Endothelial cell of umbilical vein (primary cell): ENCODE data around the gene CNDP2. TPM values are rescaled to one million over a fixed set of nuclear protein-coding genes. Genes with fewer than 3 reads are reported as not detected.

ENCODE experiments used
- BruUV-seq: library from RNA; stranded (reverse); fragments of 400-500 nt; replicated peaks from 2 replicates; lab custom pipeline; 2021; lab: Mats Ljungman, UMichigan
- CTCF ChIA-PET: fragments of 300-600, 350-600 bp; sonication (Branson Sonifier 250); formaldehyde crosslinking; loops from one replicate; lab custom pipeline; 2021; ENCODE audit warnings: antibody characterized with exemption, inconsistent platforms; lab: Charles Lee
- POLR2A ChIA-PET: fragments of 300-600, 350-600 bp; sonication (Branson Sonifier 250); formaldehyde crosslinking; loops from one replicate; lab custom pipeline; 2021; ENCODE audit warnings: antibody characterized with exemption, inconsistent platforms; lab: Charles Lee
- DNase-seq: peaks from one replicate; pipeline ENCODE4 v3.0.0-alpha.2; 2011; ENCODE audit warnings: low read depth, low spot score
- FAIRE-seq: peaks from 2 replicates; lab custom pipeline; 2011; peaks lifted over from hg19 to GRCh38; lab: Jason Lieb, UNC
- H2AFZ ChIP-seq: 2 replicates; pipeline ENCODE4 v1.6.0; 2012; ENCODE audit warnings: low read depth, low read length, control low read depth, inconsistent platforms
- H3K27ac ChIP-seq: 2 replicates; pipeline ENCODE4 v1.5.1; 2011; ENCODE audit warnings: low read depth, mild to moderate bottlenecking, control low read depth, low read length, moderate library complexity; ENCODE audit not compliant: insufficient read depth
- H3K27me3 ChIP-seq, 2 experiments: 2 replicates each; pipeline versions ENCODE4 v1.6.0 to v1.6.1; 2011; ENCODE audit warnings: low read length in 2 of 2, mixed read lengths in 1 of 2; ENCODE audit not compliant: control insufficient read depth in 2 of 2, insufficient read depth in 2 of 2
- H3K36me3 ChIP-seq, 2 experiments: 2 replicates in 1 of 2; 3 replicates in 1 of 2; pipeline ENCODE4 v1.5.1; 2011; ENCODE audit warnings: low read length in 2 of 2, mild to moderate bottlenecking in 1 of 2, moderate library complexity in 1 of 2; ENCODE audit not compliant: control insufficient read depth in 2 of 2, insufficient read depth in 2 of 2; ENCODE audit errors: extremely low read depth in 1 of 2
- H3K4me1 ChIP-seq: 3 replicates; pipeline ENCODE4 v1.5.1; 2011; ENCODE audit warnings: mild to moderate bottlenecking, low read length; ENCODE audit not compliant: control insufficient read depth, insufficient read depth; ENCODE audit errors: extremely low read depth
- H3K4me2 ChIP-seq: 2 replicates; pipeline ENCODE4 v1.6.1; 2011; ENCODE audit warnings: low read length, control low read depth, mixed read lengths; ENCODE audit not compliant: insufficient read depth
- H3K4me3 ChIP-seq, 3 experiments: fragments of 200-600 bp in 1 of 3; sonication (generic), shearing (Covaris generic) in 1 of 3; replicated peaks in 1 of 3; 2 replicates each; pipeline ENCODE4 v1.5.1; 2011 to 2016; ENCODE audit warnings: control low read depth in 3 of 3, low read length in 3 of 3, mild to moderate bottlenecking in 2 of 3, inconsistent platforms in 1 of 3, low read depth in 1 of 3, moderate library complexity in 1 of 3; ENCODE audit not compliant: insufficient read depth in 1 of 3
- H3K79me2 ChIP-seq: 2 replicates; pipeline ENCODE4 v1.6.0; 2012; ENCODE audit warnings: low read length, inconsistent platforms; ENCODE audit not compliant: control insufficient read depth, insufficient read depth
- H3K9ac ChIP-seq: replicated peaks from 2 replicates; pipeline ENCODE3; 2011; ENCODE audit warnings: low read length, control low read depth; ENCODE audit not compliant: insufficient read depth; ENCODE audit errors: extremely low read depth
- H3K9me1 ChIP-seq: replicated peaks from 3 replicates; pipeline ENCODE4 v1.6.0; 2011; ENCODE audit warnings: mild to moderate bottlenecking, low read length; ENCODE audit not compliant: control insufficient read depth, insufficient read depth; ENCODE audit errors: extremely low read depth
- H3K9me3 ChIP-seq: replicated peaks from 2 replicates; pipeline ENCODE4 v1.5.1; 2012; ENCODE audit warnings: low read length, inconsistent platforms; ENCODE audit not compliant: control insufficient read depth, insufficient read depth
- H4K20me1 ChIP-seq: replicated peaks from 2 replicates; pipeline ENCODE3; 2011; ENCODE audit warnings: mild to moderate bottlenecking, low read length; ENCODE audit not compliant: control insufficient read depth, insufficient read depth; ENCODE audit errors: extremely low read depth
- CTCF ChIP-seq, 2 donors: IDR thresholded peaks; 1 replicate in 1 of 2; 2 replicates in 1 of 2; pipeline ENCODE4 v1.5.1; 2011; ENCODE audit warnings: low read length in 2 of 2, mild to moderate bottlenecking in 2 of 2, moderate library complexity in 2 of 2, control low read depth in 1 of 2, inconsistent platforms in 1 of 2, low read depth in 1 of 2; ENCODE audit not compliant: insufficient read depth in 1 of 2; ENCODE audit errors: extremely low read depth in 1 of 2
- EZH2 ChIP-seq: IDR thresholded peaks from 2 replicates; pipeline ENCODE4 v1.6.1; 2012; ENCODE audit warnings: borderline replicate concordance, low read depth, mild to moderate bottlenecking, moderate library complexity, low read length, inconsistent platforms; ENCODE audit not compliant: severe bottlenecking
- GATA2 ChIP-seq: IDR thresholded peaks from 2 replicates; pipeline ENCODE4 v1.7.0; 2011; ENCODE audit warnings: low read depth, mild to moderate bottlenecking, moderate library complexity, mixed read lengths, low read length; ENCODE audit not compliant: insufficient read length, insufficient read depth
- JUN ChIP-seq: IDR thresholded peaks from 2 replicates; pipeline ENCODE4 v1.6.1; 2011; ENCODE audit warnings: borderline replicate concordance, low read depth; ENCODE audit not compliant: insufficient read length, insufficient read depth
- MAX ChIP-seq: IDR thresholded peaks from 2 replicates; pipeline ENCODE4 v1.6.1; 2011; ENCODE audit not compliant: insufficient read depth, insufficient read length
- POLR2AphosphoS5 ChIP-seq: IDR thresholded peaks from 2 replicates; pipeline ENCODE4 v1.6.1; 2012; ENCODE audit warnings: low read depth, mild to moderate bottlenecking, control low read depth, low read length, moderate library complexity; ENCODE audit not compliant: insufficient read depth
- dilution Hi-C: fragments of 300-500 bp; cut with MboI; formaldehyde crosslinking; loops from one replicate; pipeline ENCODE4 v1.15.0; 2019; ENCODE audit warnings: low sequenced_read_pairs; ENCODE audit not compliant: extremely low pct_ligation_motif_present
- intact Hi-C: fragments of 100-400 bp; cut with micrococcal nuclease; formaldehyde crosslinking; loops from one replicate; pipeline ENCODE4 v1.10.0; 2022
- polyA plus RNA-seq, 4 experiments: library from polyadenylated mRNA; depleted of rRNA in 3 of 4; stranded (reverse) in 3 of 4; unstranded in 1 of 4; fragments of >200 nt; gene quantifications; 2 replicates each; pipeline versions ENCODE4 v1.2.1 to v1.2.3, GENCODE V29; 2011 to 2012; ENCODE audit warnings: missing spikeins in 1 of 4
- total RNA-seq: library from RNA; stranded (reverse); gene quantifications from 2 replicates; pipeline ENCODE4 v1.2.3, GENCODE V29; 2021

The CNDP2 gene
- total and polyA plus RNA-seq, 2 donors (not counting 3 experiments of a cell fraction or from before 2014, with no cell fraction given) = 52.9 to 123 TPM

GRCh38 chr18:74525741-74526140 lies 29.6 kb downstream of the CNDP2 start:
- Histone ChIP-seq H3K79me2 (no peaks in the 10 kb centered on the region), H4K20me1 (no peaks in the 10 kb centered on the region), H3K9ac (no peak overlapping the region), H3K9me1 (no peaks in the 10 kb centered on the region), H3K27ac (no peak overlapping the region), H3K4me2 (no peak overlapping the region), H3K36me3 (no peaks in the 10 kb centered on the region), H3K9me3 (no peaks in the 10 kb centered on the region), H3K27me3 (peaks cover 0 to 9% of the 10 kb centered on the region in 2 experiments), H3K4me1 (no peaks in the 10 kb centered on the region), H3K4me3 (no peak overlapping the region), H2AFZ (no peak overlapping the region)
- FAIRE-seq (no peak), DNase-seq (no peak)
- CTCF ChIA-PET = no interaction called here
- intact Hi-C loops = no loop called here
- dilution Hi-C loops = no loop called here
- TF ChIP-seq JUN (no peak), GATA2 (no peak), MAX (no peak), CTCF (IDR thresholded peaks at IDR 0.05; ENCODE audit: extremely low read depth in 1 of 2, insufficient read depth in 1 of 2, low read depth in 1 of 2, low read length in 2 of 2) (no peak), POLR2AphosphoS5 (no peak), EZH2 (no peak)
- BruUV-seq = no TSS peak
- POLR2A ChIA-PET = no interaction called here
